Measurements from ENCODE around the gene CALU.

DNA sequence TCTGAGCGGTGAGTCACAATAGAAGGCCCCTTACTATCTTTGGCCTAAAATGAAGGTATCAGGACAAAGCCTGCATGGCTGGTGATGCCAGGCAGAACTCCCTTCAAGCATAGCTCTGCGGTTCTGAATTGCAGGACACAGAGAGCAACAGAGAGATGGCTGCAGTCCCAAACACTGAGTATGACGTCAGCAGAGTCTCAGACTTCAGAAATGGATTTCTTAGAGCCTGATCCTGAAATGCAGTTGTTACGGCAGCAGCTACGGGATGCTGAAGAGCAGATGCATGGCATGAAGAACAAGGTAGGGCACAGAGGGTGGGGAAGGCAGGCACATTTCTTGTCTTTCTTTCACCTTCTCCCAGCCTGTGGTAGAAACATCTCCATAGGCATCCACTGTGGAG, 66.1 kb downstream of the CALU start:
- TF ChIP-seq, protein P1, sequence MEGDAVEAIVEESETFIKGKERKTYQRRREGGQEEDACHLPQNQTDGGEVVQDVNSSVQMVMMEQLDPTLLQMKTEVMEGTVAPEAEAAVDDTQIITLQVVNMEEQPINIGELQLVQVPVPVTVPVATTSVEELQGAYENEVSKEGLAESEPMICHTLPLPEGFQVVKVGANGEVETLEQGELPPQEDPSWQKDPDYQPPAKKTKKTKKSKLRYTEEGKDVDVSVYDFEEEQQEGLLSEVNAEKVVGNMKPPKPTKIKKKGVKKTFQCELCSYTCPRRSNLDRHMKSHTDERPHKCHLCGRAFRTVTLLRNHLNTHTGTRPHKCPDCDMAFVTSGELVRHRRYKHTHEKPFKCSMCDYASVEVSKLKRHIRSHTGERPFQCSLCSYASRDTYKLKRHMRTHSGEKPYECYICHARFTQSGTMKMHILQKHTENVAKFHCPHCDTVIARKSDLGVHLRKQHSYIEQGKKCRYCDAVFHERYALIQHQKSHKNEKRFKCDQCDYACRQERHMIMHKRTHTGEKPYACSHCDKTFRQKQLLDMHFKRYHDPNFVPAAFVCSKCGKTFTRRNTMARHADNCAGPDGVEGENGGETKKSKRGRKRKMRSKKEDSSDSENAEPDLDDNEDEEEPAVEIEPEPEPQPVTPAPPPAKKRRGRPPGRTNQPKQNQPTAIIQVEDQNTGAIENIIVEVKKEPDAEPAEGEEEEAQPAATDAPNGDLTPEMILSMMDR (IDR thresholded peaks at IDR 0.05), result no peak
- no peak for TF ChIP-seq POLR2A (IDR thresholded peaks at IDR 0.05)
